Measurements from ENCODE around the gene PHF24.

GRCh38 chr9:34987160-34987901 lies 29.2 kb downstream of the PHF24 start:
- no peak for TF ChIP-seq TBX3 (IDR thresholded peaks at IDR 0.05; ENCODE audit: borderline replicate concordance)
- TF ChIP-seq FOXK2 (IDR thresholded peaks at IDR 0.05), result no peak
- TF ChIP-seq ZNF768 (CRISPR knock-in tag; IDR thresholded peaks at IDR 0.05), result no peak
- no peak for TF ChIP-seq PRDM4 (CRISPR knock-in tag; IDR thresholded peaks at IDR 0.05; ENCODE audit: borderline replicate concordance)
- TF ChIP-seq ZNF292 (CRISPR knock-in tag; IDR thresholded peaks at IDR 0.05; ENCODE audit: borderline replicate concordance, low read depth), result no peak
- TF ChIP-seq KLF13 (CRISPR knock-in tag; IDR thresholded peaks at IDR 0.05), result no peak
- no peak for TF ChIP-seq MTA1 (CRISPR knock-in tag; IDR thresholded peaks at IDR 0.05; ENCODE audit: borderline replicate concordance)
- no peak for TF ChIP-seq YEATS4 (CRISPR knock-in tag; IDR thresholded peaks at IDR 0.05; ENCODE audit: borderline replicate concordance)
- TF ChIP-seq CREB1 (IDR thresholded peaks at IDR 0.05), result no peak
- no peak for TF ChIP-seq CREB1 (CRISPR knock-in tag; IDR thresholded peaks at IDR 0.05)
- TF ChIP-seq KDM4B (CRISPR knock-in tag; IDR thresholded peaks at IDR 0.05), result no peak
